GM23338 (cell line): ENCODE results near the gene NCAPH2. TPM values are rescaled to one million over a fixed set of nuclear protein-coding genes. Genes with fewer than 3 reads are reported as not detected.

Experiments
- ATAC-seq: fragments of 200-7000 bp; cut with Tn5 transposase; 3 replicates; pipeline ENCODE4 v1.9.1; 2020
- DNase-seq: peaks from one replicate; pipeline ENCODE4 v3.0.0-alpha.2; 2015; ENCODE audit warnings: low spot score
- H2AFZ ChIP-seq: fragments of 200-600 bp; sonication (generic); 2 replicates; pipeline ENCODE4 v1.8.0; 2016; ENCODE audit warnings: antibody characterized with exemption, mild to moderate bottlenecking, moderate library complexity
- H3F3A ChIP-seq: fragments of 200-600 bp; sonication (generic); replicated peaks from 2 replicates; pipeline ENCODE4 v1.8.0; 2017; ENCODE audit warnings: antibody characterized with exemption, mixed run types, low read depth
- H3K27ac ChIP-seq: fragments of 200-600 bp; sonication (generic); 2 replicates; pipeline ENCODE4 v1.6.1; 2016; ENCODE audit warnings: low read depth
- H3K27me3 ChIP-seq: fragments of 200-600 bp; sonication (generic); 2 replicates; pipeline ENCODE4 v1.8.0; 2016; ENCODE audit warnings: mild to moderate bottlenecking, mixed run types, moderate library complexity; ENCODE audit not compliant: insufficient read depth
- H3K36me3 ChIP-seq: fragments of 200-600 bp; sonication (generic); 2 replicates; pipeline ENCODE4 v1.8.0; 2016; ENCODE audit warnings: mild to moderate bottlenecking; ENCODE audit not compliant: insufficient read depth
- H3K4me1 ChIP-seq: fragments of 200-600 bp; sonication (generic); 2 replicates; pipeline ENCODE4 v1.8.0; 2016; ENCODE audit warnings: mild to moderate bottlenecking, moderate library complexity; ENCODE audit not compliant: insufficient read depth
- H3K4me2 ChIP-seq: fragments of 200-600 bp; sonication (generic); 2 replicates; pipeline ENCODE4 v1.7.1; 2017; ENCODE audit warnings: mixed run types
- H3K4me3 ChIP-seq: fragments of 200-600 bp; sonication (generic); 2 replicates; pipeline ENCODE4 v1.6.1; 2016; ENCODE audit warnings: mixed run types
- H3K79me2 ChIP-seq: fragments of 200-600 bp; sonication (generic); replicated peaks from 2 replicates; pipeline ENCODE4 v1.8.0; 2017; ENCODE audit warnings: mild to moderate bottlenecking; ENCODE audit not compliant: insufficient read depth
- H3K9me2 ChIP-seq: fragments of 200-600 bp; sonication (generic); 2 replicates; pipeline ENCODE4 v1.8.0; 2017; ENCODE audit not compliant: insufficient read depth
- H4K20me1 ChIP-seq: fragments of 200-600 bp; sonication (generic); replicated peaks from 2 replicates; pipeline ENCODE4 v1.8.0; 2017; ENCODE audit warnings: mild to moderate bottlenecking; ENCODE audit not compliant: insufficient read depth
- H3K27ac Mint-ChIP-seq: 2 replicates; pipeline ENCODE4 v1.8.0; 2020; ENCODE audit warnings: inconsistent platforms, mild to moderate bottlenecking, moderate library complexity, mixed read lengths
- H3K27me3 Mint-ChIP-seq: 3 replicates; pipeline ENCODE4 v1.8.0; 2022; ENCODE audit warnings: low read depth, mild to moderate bottlenecking, moderate library complexity, mixed read lengths, inconsistent platforms; ENCODE audit not compliant: insufficient read depth, poor library complexity
- H3K36me3 Mint-ChIP-seq: 3 replicates; pipeline ENCODE4 v1.8.0; 2021; ENCODE audit warnings: low read depth, mild to moderate bottlenecking, inconsistent platforms, moderate library complexity, mixed read lengths
- H3K4me1 Mint-ChIP-seq: 3 replicates; pipeline ENCODE4 v1.8.0; 2020; ENCODE audit warnings: mild to moderate bottlenecking, inconsistent platforms, mixed read lengths
- H3K4me3 Mint-ChIP-seq: 3 replicates; pipeline ENCODE4 v1.8.0; 2021; ENCODE audit warnings: moderate library complexity, mild to moderate bottlenecking, inconsistent platforms, mixed read lengths
- H3K9me3 Mint-ChIP-seq: 3 replicates; pipeline ENCODE4 v1.8.0; 2020; ENCODE audit warnings: moderate library complexity, mild to moderate bottlenecking, inconsistent platforms, mixed read lengths
- CREB1 ChIP-seq: fragments of 250-450 bp; sonication (Bioruptor Pico); IDR thresholded peaks from 2 replicates; pipeline ENCODE4 v1.5.0; 2020; ENCODE audit warnings: low read depth, mild to moderate bottlenecking, moderate library complexity
- EZH2 ChIP-seq: fragments of 200-600 bp; sonication (generic); IDR thresholded peaks from one replicate; pipeline ENCODE4 v1.8.0; 2017; ENCODE audit warnings: antibody characterized with exemption, mild to moderate bottlenecking, low read depth; ENCODE audit not compliant: unreplicated experiment
- EZH2phosphoT487 ChIP-seq: fragments of 200-600 bp; sonication (generic); IDR thresholded peaks from one replicate; pipeline ENCODE4 v1.8.1; 2018; ENCODE audit warnings: antibody characterized with exemption; ENCODE audit not compliant: unreplicated experiment
- JUNB ChIP-seq: IDR thresholded peaks from one replicate; pipeline ENCODE4 v1.6.1; 2016; ENCODE audit warnings: antibody characterized with exemption; ENCODE audit not compliant: unreplicated experiment
- NANOG ChIP-seq: IDR thresholded peaks from 2 replicates; pipeline ENCODE4 v1.6.1; 2016; ENCODE audit warnings: antibody characterized with exemption, borderline replicate concordance
- POLR2AphosphoS5 ChIP-seq: IDR thresholded peaks from 2 replicates; pipeline ENCODE4 v1.6.1; 2016; ENCODE audit warnings: antibody characterized with exemption, low read depth
- ZNF114 ChIP-seq: fragments of 250-450 bp; sonication (Bioruptor Pico); IDR thresholded peaks from 2 replicates; pipeline ENCODE4 v1.5.0; 2020; ENCODE audit warnings: mild to moderate bottlenecking, moderate library complexity
- ZNF331 ChIP-seq: fragments of 250-450 bp; sonication (Bioruptor Pico); IDR thresholded peaks from 2 replicates; pipeline ENCODE4 v1.5.0; 2020; ENCODE audit warnings: low read depth, mild to moderate bottlenecking, moderate library complexity
- long read RNA-seq: library from polyadenylated mRNA; unstranded; transcript quantifications from one replicate; pipeline ENCODE4 v2.0.0, GENCODE V29; 2020; ENCODE audit not compliant: unreplicated experiment
- polyA plus RNA-seq: library from polyadenylated mRNA; unstranded; fragments of >200 nt; fragmentation: Nextera tagmentation; extraction: Ambion mirVana; gene quantifications from 2 replicates; pipeline ENCODE4 v1.2.1, GENCODE V29; 2016
- total RNA-seq: library from RNA; depleted of rRNA; stranded (reverse); fragments of >200 nt; shearing (Covaris generic); gene quantifications from 2 replicates; pipeline ENCODE4 v1.2.3, GENCODE V29; 2014; rRNA removed
- TF ChIP-seq, protein P1 (sequence below): IDR thresholded peaks from 2 replicates; pipeline ENCODE4 v1.6.1; 2016; ENCODE audit warnings: antibody characterized with exemption
- TF ChIP-seq, protein P2 (sequence below), 2 experiments: fragments of 200-600 bp in 1 of 2; sonication (generic) in 1 of 2; conservative IDR thresholded peaks; 2 replicates each; pipeline versions ENCODE4 v1.5.1 to v1.6.1; 2016 to 2017; ENCODE audit warnings: antibody characterized with exemption in 2 of 2, low read depth in 2 of 2, mild to moderate bottlenecking in 2 of 2, moderate library complexity in 1 of 2
- TF ChIP-seq, protein P3 (sequence below): IDR thresholded peaks from one replicate; pipeline ENCODE4 v1.6.1; 2018; ENCODE audit warnings: antibody characterized with exemption; ENCODE audit not compliant: unreplicated experiment
- TF ChIP-seq, protein P4 (sequence below): fragments of 250-450 bp; sonication (Bioruptor Pico); IDR thresholded peaks from 2 replicates; pipeline ENCODE4 v1.5.0; 2020; ENCODE audit warnings: mild to moderate bottlenecking, moderate library complexity

NCAPH2 gene
- total RNA-seq (76.1 and 77.5 TPM in 2 replicates), polyA plus RNA-seq (52.2 and 60.7 TPM in 2 replicates)
- long read RNA-seq, transcript NCAPH2-205 (20 exons, 2,037 nt): major isoform, 20 of 36 reads
- long read RNA-seq, partial matches to known transcripts: 5 of 36 reads
- long read RNA-seq, other reads (novel, unspliced or antisense): 8 of 36 reads

DNA sequence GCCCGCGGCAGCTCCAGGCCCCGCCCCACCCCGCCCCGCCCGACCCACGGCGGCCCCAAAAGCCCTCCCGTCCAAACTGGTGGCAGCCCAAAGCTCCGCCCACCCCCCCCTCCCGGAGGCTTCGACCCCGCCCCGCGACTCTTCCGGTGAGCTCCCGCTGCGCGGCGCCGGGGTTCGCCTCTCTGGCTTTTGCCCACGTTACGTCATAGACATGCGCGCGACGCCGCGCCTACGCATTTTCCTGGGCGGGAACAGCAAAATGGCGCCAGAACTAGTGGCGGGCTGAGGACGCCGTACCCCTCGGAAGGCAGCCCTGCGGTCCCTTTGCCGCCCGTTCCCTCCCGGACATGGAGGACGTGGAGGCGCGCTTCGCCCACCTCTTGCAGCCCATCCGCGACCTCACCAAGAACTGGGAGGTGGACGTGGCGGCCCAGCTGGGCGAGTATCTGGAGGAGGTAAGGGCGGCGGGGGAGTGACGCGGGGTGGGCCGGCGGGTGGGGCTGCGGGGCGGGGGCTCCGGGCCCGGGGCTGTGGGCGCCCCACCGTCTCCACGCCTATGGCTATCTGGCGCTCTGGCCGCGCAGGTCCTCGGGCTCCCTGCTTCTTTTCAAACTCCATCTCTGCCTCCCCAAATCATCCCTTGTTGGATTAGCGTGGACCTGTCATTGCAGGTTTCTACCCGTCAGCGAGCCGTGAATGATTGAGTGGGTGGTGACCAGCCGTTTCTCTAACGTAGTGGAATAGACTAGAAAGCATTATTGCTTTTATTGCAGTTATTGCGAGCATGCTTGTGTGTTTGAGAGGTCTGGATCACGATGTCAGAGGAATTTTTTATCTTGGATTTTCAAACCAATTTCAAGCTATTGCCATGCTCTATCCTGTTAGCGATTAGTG lies at the start of gene NCAPH2:
TSS of gene NCAPH2 (plus strand) at position 234 of the 894 bp plus-strand sequence. CDS start at position 348, 114 bp downstream.
- H3K27ac Mint-ChIP-seq: peak within 1 kb of the TSS; percentile 98
- H3K36me3 Mint-ChIP-seq: no peaks in the 10 kb centered on the region; the same call in 2 of the 3 replicates
- Histone ChIP-seq H3K79me2 (peaks cover 43% of the 10 kb centered on the region), H3K4me2 (peak within 1 kb of the TSS; percentile 97), H3K27ac (peak within 1 kb of the TSS; percentile 86; the same call in 1 of the 2 replicates), H3K4me3 (peak within 1 kb of the TSS; percentile 95), H4K20me1 (peaks cover 29% of the 10 kb centered on the region), H3K36me3 (no peaks in the 10 kb centered on the region), H2AFZ (peak within 1 kb of the TSS; percentile 90), H3F3A (0 out of 2 replicates have a peak, but pooled peaks cover 6% of the 10 kb centered on the region), H3K9me2 (no peaks in the 10 kb centered on the region), H3K4me1 (peaks cover 7% of the 10 kb centered on the region), H3K27me3 (no peaks in the 10 kb centered on the region)
- H3K4me1 Mint-ChIP-seq: peaks cover 10% of the 10 kb centered on the region
- peaks cover 8% of the 10 kb centered on the region for H3K27me3 Mint-ChIP-seq
- no peaks in the 10 kb centered on the region for H3K9me3 Mint-ChIP-seq
- DNase-seq: peak; percentile 98
- peak within 1 kb of the TSS; percentile 93 for H3K4me3 Mint-ChIP-seq
- ATAC-seq: peak; percentile 42
- TF ChIP-seq, protein P1, sequence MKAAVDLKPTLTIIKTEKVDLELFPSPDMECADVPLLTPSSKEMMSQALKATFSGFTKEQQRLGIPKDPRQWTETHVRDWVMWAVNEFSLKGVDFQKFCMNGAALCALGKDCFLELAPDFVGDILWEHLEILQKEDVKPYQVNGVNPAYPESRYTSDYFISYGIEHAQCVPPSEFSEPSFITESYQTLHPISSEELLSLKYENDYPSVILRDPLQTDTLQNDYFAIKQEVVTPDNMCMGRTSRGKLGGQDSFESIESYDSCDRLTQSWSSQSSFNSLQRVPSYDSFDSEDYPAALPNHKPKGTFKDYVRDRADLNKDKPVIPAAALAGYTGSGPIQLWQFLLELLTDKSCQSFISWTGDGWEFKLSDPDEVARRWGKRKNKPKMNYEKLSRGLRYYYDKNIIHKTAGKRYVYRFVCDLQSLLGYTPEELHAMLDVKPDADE: no peak
- no peak for TF ChIP-seq NANOG
- TF ChIP-seq, protein P2, sequence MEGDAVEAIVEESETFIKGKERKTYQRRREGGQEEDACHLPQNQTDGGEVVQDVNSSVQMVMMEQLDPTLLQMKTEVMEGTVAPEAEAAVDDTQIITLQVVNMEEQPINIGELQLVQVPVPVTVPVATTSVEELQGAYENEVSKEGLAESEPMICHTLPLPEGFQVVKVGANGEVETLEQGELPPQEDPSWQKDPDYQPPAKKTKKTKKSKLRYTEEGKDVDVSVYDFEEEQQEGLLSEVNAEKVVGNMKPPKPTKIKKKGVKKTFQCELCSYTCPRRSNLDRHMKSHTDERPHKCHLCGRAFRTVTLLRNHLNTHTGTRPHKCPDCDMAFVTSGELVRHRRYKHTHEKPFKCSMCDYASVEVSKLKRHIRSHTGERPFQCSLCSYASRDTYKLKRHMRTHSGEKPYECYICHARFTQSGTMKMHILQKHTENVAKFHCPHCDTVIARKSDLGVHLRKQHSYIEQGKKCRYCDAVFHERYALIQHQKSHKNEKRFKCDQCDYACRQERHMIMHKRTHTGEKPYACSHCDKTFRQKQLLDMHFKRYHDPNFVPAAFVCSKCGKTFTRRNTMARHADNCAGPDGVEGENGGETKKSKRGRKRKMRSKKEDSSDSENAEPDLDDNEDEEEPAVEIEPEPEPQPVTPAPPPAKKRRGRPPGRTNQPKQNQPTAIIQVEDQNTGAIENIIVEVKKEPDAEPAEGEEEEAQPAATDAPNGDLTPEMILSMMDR (conservative IDR thresholded peaks at IDR 0.05; ENCODE audit: low read depth in 2 of 2): no peak
- no peak for TF ChIP-seq ZNF114 (CRISPR knock-in tag)
- no peak for TF ChIP-seq EZH2phosphoT487
- peak; percentile 82 for TF ChIP-seq POLR2AphosphoS5
- peak; percentile 98 for TF ChIP-seq CREB1
- no peak for TF ChIP-seq ZNF331 (CRISPR knock-in tag)
- TF ChIP-seq, protein P3, sequence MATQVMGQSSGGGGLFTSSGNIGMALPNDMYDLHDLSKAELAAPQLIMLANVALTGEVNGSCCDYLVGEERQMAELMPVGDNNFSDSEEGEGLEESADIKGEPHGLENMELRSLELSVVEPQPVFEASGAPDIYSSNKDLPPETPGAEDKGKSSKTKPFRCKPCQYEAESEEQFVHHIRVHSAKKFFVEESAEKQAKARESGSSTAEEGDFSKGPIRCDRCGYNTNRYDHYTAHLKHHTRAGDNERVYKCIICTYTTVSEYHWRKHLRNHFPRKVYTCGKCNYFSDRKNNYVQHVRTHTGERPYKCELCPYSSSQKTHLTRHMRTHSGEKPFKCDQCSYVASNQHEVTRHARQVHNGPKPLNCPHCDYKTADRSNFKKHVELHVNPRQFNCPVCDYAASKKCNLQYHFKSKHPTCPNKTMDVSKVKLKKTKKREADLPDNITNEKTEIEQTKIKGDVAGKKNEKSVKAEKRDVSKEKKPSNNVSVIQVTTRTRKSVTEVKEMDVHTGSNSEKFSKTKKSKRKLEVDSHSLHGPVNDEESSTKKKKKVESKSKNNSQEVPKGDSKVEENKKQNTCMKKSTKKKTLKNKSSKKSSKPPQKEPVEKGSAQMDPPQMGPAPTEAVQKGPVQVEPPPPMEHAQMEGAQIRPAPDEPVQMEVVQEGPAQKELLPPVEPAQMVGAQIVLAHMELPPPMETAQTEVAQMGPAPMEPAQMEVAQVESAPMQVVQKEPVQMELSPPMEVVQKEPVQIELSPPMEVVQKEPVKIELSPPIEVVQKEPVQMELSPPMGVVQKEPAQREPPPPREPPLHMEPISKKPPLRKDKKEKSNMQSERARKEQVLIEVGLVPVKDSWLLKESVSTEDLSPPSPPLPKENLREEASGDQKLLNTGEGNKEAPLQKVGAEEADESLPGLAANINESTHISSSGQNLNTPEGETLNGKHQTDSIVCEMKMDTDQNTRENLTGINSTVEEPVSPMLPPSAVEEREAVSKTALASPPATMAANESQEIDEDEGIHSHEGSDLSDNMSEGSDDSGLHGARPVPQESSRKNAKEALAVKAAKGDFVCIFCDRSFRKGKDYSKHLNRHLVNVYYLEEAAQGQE: no peak
- TF ChIP-seq, protein P4, sequence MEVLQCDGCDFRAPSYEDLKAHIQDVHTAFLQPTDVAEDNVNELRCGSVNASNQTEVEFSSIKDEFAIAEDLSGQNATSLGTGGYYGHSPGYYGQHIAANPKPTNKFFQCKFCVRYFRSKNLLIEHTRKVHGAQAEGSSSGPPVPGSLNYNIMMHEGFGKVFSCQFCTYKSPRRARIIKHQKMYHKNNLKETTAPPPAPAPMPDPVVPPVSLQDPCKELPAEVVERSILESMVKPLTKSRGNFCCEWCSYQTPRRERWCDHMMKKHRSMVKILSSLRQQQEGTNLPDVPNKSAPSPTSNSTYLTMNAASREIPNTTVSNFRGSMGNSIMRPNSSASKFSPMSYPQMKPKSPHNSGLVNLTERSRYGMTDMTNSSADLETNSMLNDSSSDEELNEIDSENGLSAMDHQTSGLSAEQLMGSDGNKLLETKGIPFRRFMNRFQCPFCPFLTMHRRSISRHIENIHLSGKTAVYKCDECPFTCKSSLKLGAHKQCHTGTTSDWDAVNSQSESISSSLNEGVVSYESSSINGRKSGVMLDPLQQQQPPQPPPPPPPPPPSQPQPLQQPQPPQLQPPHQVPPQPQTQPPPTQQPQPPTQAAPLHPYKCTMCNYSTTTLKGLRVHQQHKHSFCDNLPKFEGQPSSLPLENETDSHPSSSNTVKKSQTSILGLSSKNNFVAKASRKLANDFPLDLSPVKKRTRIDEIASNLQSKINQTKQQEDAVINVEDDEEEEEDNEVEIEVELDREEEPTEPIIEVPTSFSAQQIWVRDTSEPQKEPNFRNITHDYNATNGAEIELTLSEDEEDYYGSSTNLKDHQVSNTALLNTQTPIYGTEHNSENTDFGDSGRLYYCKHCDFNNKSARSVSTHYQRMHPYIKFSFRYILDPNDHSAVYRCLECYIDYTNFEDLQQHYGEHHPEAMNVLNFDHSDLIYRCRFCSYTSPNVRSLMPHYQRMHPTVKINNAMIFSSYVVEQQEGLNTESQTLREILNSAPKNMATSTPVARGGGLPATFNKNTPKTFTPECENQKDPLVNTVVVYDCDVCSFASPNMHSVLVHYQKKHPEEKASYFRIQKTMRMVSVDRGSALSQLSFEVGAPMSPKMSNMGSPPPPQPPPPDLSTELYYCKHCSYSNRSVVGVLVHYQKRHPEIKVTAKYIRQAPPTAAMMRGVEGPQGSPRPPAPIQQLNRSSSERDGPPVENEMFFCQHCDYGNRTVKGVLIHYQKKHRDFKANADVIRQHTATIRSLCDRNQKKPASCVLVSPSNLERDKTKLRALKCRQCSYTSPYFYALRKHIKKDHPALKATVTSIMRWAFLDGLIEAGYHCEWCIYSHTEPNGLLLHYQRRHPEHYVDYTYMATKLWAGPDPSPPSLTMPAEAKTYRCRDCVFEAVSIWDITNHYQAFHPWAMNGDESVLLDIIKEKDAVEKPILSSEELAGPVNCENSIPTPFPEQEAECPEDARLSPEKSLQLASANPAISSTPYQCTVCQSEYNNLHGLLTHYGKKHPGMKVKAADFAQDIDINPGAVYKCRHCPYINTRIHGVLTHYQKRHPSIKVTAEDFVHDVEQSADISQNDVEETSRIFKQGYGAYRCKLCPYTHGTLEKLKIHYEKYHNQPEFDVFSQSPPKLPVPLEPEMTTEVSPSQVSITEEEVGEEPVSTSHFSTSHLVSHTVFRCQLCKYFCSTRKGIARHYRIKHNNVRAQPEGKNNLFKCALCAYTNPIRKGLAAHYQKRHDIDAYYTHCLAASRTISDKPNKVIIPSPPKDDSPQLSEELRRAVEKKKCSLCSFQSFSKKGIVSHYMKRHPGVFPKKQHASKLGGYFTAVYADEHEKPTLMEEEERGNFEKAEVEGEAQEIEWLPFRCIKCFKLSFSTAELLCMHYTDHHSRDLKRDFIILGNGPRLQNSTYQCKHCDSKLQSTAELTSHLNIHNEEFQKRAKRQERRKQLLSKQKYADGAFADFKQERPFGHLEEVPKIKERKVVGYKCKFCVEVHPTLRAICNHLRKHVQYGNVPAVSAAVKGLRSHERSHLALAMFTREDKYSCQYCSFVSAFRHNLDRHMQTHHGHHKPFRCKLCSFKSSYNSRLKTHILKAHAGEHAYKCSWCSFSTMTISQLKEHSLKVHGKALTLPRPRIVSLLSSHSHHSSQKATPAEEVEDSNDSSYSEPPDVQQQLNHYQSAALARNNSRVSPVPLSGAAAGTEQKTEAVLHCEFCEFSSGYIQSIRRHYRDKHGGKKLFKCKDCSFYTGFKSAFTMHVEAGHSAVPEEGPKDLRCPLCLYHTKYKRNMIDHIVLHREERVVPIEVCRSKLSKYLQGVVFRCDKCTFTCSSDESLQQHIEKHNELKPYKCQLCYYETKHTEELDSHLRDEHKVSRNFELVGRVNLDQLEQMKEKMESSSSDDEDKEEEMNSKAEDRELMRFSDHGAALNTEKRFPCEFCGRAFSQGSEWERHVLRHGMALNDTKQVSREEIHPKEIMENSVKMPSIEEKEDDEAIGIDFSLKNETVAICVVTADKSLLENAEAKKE (CRISPR knock-in tag): no peak
- TF ChIP-seq EZH2: no peak
- no peak for TF ChIP-seq JUNB
